ENCODE results near the gene DGKG. TPM values are rescaled to one million over a fixed set of nuclear protein-coding genes. Genes with fewer than 3 reads are reported as not detected.

DGKG gene
- total and polyA plus RNA-seq, 2 of the 8 experiments (the other 6 are each of a cell fraction or from before 2014, with no cell fraction given): 0.30 to 0.48 TPM

DNA sequence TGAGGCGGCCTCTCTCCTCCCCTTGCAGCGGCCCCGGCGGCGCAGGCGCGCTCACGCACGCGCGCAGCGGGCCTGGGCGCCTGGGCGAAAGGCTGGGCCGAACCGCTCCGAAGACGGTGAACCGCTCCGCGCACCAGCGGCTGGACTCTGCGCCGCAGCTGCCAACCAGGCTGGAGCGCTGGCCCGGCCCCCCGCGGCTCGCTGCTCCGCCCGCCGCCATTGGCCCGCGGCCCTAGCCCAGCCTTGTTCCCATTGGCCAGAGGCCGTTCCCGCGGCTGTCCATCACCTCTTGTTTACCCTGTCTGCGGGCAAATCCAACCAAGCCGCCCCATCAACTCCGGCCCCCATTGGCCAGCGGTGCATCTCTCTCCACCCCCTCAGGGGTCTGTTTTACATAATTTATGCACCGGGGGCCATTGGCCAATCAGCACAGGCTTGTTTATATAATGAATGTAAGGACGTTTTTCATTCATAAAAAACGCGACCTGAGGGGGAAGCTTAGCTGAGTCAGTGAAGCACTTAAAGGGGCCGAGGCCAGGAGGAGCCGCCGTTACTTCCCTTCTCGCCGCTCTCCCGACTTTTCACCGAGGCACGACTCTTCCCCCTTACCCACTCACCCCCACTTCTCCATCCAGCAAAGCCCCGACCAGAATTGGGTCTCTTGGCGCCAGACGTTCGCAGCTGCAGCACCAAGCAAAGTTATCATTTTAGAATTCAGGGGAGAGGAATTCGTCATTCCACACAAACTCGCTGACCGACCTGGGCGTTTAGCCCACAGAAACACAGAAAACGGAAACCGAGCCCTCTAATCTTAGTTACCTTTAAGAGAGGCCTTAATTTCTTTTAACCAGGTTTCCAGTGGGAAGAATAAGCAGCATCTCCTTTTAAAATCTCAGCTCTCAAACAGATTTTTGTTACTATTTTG is 252.8 kb downstream of the DGKG start, which contains the start of gene ETV5 (continued):
- TF ChIP-seq, protein P1, sequence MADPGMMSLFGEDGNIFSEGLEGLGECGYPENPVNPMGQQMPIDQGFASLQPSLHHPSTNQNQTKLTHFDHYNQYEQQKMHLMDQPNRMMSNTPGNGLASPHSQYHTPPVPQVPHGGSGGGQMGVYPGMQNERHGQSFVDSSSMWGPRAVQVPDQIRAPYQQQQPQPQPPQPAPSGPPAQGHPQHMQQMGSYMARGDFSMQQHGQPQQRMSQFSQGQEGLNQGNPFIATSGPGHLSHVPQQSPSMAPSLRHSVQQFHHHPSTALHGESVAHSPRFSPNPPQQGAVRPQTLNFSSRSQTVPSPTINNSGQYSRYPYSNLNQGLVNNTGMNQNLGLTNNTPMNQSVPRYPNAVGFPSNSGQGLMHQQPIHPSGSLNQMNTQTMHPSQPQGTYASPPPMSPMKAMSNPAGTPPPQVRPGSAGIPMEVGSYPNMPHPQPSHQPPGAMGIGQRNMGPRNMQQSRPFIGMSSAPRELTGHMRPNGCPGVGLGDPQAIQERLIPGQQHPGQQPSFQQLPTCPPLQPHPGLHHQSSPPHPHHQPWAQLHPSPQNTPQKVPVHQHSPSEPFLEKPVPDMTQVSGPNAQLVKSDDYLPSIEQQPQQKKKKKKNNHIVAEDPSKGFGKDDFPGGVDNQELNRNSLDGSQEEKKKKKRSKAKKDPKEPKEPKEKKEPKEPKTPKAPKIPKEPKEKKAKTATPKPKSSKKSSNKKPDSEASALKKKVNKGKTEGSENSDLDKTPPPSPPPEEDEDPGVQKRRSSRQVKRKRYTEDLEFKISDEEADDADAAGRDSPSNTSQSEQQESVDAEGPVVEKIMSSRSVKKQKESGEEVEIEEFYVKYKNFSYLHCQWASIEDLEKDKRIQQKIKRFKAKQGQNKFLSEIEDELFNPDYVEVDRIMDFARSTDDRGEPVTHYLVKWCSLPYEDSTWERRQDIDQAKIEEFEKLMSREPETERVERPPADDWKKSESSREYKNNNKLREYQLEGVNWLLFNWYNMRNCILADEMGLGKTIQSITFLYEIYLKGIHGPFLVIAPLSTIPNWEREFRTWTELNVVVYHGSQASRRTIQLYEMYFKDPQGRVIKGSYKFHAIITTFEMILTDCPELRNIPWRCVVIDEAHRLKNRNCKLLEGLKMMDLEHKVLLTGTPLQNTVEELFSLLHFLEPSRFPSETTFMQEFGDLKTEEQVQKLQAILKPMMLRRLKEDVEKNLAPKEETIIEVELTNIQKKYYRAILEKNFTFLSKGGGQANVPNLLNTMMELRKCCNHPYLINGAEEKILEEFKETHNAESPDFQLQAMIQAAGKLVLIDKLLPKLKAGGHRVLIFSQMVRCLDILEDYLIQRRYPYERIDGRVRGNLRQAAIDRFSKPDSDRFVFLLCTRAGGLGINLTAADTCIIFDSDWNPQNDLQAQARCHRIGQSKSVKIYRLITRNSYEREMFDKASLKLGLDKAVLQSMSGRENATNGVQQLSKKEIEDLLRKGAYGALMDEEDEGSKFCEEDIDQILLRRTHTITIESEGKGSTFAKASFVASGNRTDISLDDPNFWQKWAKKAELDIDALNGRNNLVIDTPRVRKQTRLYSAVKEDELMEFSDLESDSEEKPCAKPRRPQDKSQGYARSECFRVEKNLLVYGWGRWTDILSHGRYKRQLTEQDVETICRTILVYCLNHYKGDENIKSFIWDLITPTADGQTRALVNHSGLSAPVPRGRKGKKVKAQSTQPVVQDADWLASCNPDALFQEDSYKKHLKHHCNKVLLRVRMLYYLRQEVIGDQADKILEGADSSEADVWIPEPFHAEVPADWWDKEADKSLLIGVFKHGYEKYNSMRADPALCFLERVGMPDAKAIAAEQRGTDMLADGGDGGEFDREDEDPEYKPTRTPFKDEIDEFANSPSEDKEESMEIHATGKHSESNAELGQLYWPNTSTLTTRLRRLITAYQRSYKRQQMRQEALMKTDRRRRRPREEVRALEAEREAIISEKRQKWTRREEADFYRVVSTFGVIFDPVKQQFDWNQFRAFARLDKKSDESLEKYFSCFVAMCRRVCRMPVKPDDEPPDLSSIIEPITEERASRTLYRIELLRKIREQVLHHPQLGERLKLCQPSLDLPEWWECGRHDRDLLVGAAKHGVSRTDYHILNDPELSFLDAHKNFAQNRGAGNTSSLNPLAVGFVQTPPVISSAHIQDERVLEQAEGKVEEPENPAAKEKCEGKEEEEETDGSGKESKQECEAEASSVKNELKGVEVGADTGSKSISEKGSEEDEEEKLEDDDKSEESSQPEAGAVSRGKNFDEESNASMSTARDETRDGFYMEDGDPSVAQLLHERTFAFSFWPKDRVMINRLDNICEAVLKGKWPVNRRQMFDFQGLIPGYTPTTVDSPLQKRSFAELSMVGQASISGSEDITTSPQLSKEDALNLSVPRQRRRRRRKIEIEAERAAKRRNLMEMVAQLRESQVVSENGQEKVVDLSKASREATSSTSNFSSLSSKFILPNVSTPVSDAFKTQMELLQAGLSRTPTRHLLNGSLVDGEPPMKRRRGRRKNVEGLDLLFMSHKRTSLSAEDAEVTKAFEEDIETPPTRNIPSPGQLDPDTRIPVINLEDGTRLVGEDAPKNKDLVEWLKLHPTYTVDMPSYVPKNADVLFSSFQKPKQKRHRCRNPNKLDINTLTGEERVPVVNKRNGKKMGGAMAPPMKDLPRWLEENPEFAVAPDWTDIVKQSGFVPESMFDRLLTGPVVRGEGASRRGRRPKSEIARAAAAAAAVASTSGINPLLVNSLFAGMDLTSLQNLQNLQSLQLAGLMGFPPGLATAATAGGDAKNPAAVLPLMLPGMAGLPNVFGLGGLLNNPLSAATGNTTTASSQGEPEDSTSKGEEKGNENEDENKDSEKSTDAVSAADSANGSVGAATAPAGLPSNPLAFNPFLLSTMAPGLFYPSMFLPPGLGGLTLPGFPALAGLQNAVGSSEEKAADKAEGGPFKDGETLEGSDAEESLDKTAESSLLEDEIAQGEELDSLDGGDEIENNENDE (IDR thresholded peaks at IDR 0.05; ENCODE audit: insufficient replicate concordance, low read length): no peak
- TF ChIP-seq GTF2F1 (IDR thresholded peaks at IDR 0.05; ENCODE audit: borderline replicate concordance, low read depth, low read length) (no peak), EZH2 (IDR thresholded peaks at IDR 0.05; ENCODE audit: low read depth, low read length, severe bottlenecking) (no peak), TBP (IDR thresholded peaks at IDR 0.05; ENCODE audit: low read depth, low read length) (peak; percentile 82), SAP30 (IDR thresholded peaks at IDR 0.05; ENCODE audit: insufficient read depth, insufficient replicate concordance, low read length) (no peak), BCL11A (IDR thresholded peaks at IDR 0.05; ENCODE audit: low read depth in 2 of 2, low read length in 2 of 2) (no peak), RBBP5 (IDR thresholded peaks at IDR 0.05; ENCODE audit: borderline replicate concordance, low read depth, low read length) (no peak), JUN (IDR thresholded peaks at IDR 0.05; ENCODE audit: low read depth, low read length) (no peak), SIX5 (IDR thresholded peaks at IDR 0.05; ENCODE audit: low read depth, low read length) (no peak)
